Ishikawa (cell line): ENCODE measurements around the gene TSPAN31.

ENCODE experiments used
- CEBPB ChIP-seq: IDR thresholded peaks from 2 replicates; pipeline ENCODE4 v1.6.1; 2012
- CREB1 ChIP-seq: IDR thresholded peaks from 2 replicates; pipeline ENCODE4 v1.6.1; 2012; ENCODE audit warnings: low read depth
- EGR1 ChIP-seq: IDR thresholded peaks from 2 replicates; pipeline ENCODE4 v1.6.1; 2012
- EP300 ChIP-seq: IDR thresholded peaks from 2 replicates; pipeline ENCODE4 v1.6.1; 2012; ENCODE audit warnings: borderline replicate concordance
- FOXM1 ChIP-seq: IDR thresholded peaks from 2 replicates; pipeline ENCODE4 v1.6.1; 2012; ENCODE audit warnings: low read depth, borderline replicate concordance
- NFIC ChIP-seq: IDR thresholded peaks from 2 replicates; pipeline ENCODE4 v1.6.1; 2012
- RAD21 ChIP-seq: IDR thresholded peaks from 2 replicates; pipeline ENCODE4 v1.6.1; 2012; ENCODE audit warnings: low read depth
- YY1 ChIP-seq: IDR thresholded peaks from 2 replicates; pipeline ENCODE4 v1.6.1; 2012; ENCODE audit warnings: low read depth
- TF ChIP-seq, protein P1 (sequence below): IDR thresholded peaks from 2 replicates; pipeline ENCODE4 v1.6.1; 2012; ENCODE audit warnings: low read depth, mild to moderate bottlenecking
- TF ChIP-seq, protein P2 (sequence below): IDR thresholded peaks from 2 replicates; pipeline ENCODE4 v1.6.1; 2012
- TF ChIP-seq, protein P3 (sequence below): IDR thresholded peaks from 2 replicates; pipeline ENCODE4 v1.6.1; 2012

DNA sequence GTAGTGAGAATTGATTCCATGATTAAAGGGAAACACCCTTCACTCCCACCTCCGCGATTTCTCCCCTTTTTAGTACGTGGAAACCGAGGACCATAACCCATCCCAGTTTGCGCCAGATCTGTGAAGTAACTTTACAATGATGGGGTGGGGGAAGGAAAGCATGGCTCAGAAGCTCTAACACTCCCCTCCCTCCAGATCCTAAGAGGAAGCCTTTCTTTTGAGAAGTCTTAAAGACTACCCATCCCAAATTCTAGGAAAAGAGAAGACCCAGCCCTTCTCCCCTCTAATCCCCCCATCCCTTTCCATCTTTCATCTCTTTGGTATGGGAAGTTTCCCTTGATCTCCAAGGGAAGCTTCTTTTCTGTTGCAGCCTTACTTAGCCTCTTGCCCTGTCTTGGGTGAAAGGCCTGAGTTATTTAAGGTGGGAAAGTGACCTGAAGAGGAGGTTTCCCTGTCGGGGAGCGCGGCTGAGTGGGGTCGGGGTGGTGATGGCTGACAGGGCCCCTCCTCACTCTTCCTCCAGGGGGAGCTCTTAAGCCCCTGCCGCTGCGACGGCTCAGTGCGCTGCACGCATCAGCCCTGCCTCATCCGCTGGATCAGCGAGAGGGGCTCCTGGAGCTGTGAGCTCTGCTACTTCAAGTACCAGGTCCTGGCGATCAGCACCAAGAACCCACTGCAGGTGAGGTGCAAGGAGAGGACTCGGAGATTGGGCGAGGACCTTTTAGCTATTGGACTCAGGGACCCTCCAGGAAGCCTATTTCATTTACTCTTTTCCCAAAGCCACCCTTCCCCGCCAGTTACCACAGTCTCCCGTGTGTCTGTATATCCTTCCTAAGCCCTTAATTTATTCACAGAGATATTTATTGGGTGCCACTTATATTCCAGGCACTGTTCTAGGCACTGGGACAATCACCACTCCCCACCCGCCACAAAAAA is 11.8 kb downstream of the TSPAN31 start:
- TF ChIP-seq YY1 (no peak), RAD21 (no peak), EP300 (no peak), FOXM1 (no peak), NFIC (no peak), EGR1 (no peak), CEBPB (no peak), CREB1 (no peak)
- TF ChIP-seq, protein P1, sequence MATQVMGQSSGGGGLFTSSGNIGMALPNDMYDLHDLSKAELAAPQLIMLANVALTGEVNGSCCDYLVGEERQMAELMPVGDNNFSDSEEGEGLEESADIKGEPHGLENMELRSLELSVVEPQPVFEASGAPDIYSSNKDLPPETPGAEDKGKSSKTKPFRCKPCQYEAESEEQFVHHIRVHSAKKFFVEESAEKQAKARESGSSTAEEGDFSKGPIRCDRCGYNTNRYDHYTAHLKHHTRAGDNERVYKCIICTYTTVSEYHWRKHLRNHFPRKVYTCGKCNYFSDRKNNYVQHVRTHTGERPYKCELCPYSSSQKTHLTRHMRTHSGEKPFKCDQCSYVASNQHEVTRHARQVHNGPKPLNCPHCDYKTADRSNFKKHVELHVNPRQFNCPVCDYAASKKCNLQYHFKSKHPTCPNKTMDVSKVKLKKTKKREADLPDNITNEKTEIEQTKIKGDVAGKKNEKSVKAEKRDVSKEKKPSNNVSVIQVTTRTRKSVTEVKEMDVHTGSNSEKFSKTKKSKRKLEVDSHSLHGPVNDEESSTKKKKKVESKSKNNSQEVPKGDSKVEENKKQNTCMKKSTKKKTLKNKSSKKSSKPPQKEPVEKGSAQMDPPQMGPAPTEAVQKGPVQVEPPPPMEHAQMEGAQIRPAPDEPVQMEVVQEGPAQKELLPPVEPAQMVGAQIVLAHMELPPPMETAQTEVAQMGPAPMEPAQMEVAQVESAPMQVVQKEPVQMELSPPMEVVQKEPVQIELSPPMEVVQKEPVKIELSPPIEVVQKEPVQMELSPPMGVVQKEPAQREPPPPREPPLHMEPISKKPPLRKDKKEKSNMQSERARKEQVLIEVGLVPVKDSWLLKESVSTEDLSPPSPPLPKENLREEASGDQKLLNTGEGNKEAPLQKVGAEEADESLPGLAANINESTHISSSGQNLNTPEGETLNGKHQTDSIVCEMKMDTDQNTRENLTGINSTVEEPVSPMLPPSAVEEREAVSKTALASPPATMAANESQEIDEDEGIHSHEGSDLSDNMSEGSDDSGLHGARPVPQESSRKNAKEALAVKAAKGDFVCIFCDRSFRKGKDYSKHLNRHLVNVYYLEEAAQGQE, result no peak
- TF ChIP-seq, protein P2, sequence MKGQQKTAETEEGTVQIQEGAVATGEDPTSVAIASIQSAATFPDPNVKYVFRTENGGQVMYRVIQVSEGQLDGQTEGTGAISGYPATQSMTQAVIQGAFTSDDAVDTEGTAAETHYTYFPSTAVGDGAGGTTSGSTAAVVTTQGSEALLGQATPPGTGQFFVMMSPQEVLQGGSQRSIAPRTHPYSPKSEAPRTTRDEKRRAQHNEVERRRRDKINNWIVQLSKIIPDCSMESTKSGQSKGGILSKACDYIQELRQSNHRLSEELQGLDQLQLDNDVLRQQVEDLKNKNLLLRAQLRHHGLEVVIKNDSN, result no peak
- TF ChIP-seq, protein P3, sequence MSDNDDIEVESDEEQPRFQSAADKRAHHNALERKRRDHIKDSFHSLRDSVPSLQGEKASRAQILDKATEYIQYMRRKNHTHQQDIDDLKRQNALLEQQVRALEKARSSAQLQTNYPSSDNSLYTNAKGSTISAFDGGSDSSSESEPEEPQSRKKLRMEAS, result no peak
